GM12891 (cell line): ENCODE data around the gene LIFR.

Source experiments
- POLR2A ChIP-seq: IDR thresholded peaks from 2 replicates; pipeline ENCODE4 v1.6.1; 2011; ENCODE audit warnings: low read depth, low read length, control low read depth
- POLR2AphosphoS5 ChIP-seq: IDR thresholded peaks from 2 replicates; pipeline ENCODE4 v1.6.1; 2011; ENCODE audit warnings: low read depth, low read length, control low read depth
- SPI1 ChIP-seq: IDR thresholded peaks from 2 replicates; pipeline ENCODE4 v1.6.1; 2011; ENCODE audit warnings: low read depth, low read length, control low read depth

DNA sequence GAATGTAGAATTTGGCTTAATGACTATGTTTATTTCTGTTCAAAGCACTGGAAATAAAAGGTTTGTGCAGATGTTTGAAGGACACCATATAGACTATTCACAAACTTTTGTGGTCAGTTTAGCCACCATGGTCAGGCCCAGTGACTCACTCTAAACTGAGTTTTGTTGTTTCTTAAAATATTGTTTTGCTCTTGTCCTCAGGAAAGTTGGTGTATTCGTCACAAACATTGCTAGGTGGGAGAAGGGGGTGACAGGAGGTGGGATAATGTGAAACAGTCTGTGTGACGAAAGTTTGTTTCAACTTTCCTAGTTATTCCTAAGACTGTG, 35.0 kb upstream of the LIFR start:
- TF ChIP-seq POLR2AphosphoS5 (no peak), POLR2A (no peak), SPI1 (no peak)
